ENCODE results near the gene STK11.
A peak's percentile ranks its signal among the peaks of the same experiment; 100 is the strongest.

Gene STK11

DNA sequence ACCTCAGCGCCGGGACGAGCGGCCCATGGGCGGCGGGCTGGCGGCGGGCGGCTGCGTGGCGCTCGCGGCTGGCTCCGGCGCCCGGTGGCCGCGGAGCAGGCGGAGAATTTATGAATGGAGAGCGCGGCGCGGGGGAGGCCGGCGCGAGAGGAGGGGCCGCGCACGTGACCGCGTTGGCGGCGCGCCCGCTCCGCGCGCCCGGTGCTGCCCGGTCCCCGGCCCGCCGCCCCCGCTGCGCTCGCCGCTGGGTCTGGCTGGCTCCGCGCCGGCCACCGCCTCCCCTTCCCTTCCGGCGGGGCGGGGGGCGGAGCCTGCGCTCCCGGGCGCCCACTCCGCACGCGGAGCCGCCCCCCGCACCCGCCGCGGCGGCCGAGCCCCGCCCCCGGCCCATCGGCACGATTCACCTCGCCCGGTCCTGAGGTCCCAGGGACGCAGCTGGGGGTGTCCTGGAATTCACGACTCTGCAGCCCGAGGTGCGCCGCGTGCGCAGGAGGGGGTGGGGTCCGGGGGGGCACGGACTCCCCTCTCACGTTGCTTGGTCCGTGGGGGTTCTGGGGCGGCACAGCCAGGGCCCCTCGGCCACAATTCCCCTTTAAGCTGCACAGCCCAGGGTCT is 32.3 kb downstream of the STK11 start, which contains the start of gene CBARP:
CBARP (minus strand) TSS at position 252 of the 615 bp plus-strand sequence. CDS start 1,905 bp downstream, outside the sequence.
- TF ChIP-seq, protein P1, sequence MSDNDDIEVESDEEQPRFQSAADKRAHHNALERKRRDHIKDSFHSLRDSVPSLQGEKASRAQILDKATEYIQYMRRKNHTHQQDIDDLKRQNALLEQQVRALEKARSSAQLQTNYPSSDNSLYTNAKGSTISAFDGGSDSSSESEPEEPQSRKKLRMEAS (IDR thresholded peaks at IDR 0.05; ENCODE audit: low read depth, low read length): no peak
- TF ChIP-seq, protein P2, sequence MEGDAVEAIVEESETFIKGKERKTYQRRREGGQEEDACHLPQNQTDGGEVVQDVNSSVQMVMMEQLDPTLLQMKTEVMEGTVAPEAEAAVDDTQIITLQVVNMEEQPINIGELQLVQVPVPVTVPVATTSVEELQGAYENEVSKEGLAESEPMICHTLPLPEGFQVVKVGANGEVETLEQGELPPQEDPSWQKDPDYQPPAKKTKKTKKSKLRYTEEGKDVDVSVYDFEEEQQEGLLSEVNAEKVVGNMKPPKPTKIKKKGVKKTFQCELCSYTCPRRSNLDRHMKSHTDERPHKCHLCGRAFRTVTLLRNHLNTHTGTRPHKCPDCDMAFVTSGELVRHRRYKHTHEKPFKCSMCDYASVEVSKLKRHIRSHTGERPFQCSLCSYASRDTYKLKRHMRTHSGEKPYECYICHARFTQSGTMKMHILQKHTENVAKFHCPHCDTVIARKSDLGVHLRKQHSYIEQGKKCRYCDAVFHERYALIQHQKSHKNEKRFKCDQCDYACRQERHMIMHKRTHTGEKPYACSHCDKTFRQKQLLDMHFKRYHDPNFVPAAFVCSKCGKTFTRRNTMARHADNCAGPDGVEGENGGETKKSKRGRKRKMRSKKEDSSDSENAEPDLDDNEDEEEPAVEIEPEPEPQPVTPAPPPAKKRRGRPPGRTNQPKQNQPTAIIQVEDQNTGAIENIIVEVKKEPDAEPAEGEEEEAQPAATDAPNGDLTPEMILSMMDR (IDR thresholded peaks at IDR 0.05; ENCODE audit: low read depth, low read length): no peak
- TF ChIP-seq POLR2A (IDR thresholded peaks at IDR 0.05; ENCODE audit: extremely low read depth, insufficient read length) (no peak), MYC (IDR thresholded peaks at IDR 0.05; ENCODE audit: low read depth, low read length) (no peak)
- H3K4me3 ChIP-seq (ENCODE audit: low read depth, low read length): no peak within 1 kb of the TSS
- DNase-seq (ENCODE audit: low read depth): no peak

DNA sequence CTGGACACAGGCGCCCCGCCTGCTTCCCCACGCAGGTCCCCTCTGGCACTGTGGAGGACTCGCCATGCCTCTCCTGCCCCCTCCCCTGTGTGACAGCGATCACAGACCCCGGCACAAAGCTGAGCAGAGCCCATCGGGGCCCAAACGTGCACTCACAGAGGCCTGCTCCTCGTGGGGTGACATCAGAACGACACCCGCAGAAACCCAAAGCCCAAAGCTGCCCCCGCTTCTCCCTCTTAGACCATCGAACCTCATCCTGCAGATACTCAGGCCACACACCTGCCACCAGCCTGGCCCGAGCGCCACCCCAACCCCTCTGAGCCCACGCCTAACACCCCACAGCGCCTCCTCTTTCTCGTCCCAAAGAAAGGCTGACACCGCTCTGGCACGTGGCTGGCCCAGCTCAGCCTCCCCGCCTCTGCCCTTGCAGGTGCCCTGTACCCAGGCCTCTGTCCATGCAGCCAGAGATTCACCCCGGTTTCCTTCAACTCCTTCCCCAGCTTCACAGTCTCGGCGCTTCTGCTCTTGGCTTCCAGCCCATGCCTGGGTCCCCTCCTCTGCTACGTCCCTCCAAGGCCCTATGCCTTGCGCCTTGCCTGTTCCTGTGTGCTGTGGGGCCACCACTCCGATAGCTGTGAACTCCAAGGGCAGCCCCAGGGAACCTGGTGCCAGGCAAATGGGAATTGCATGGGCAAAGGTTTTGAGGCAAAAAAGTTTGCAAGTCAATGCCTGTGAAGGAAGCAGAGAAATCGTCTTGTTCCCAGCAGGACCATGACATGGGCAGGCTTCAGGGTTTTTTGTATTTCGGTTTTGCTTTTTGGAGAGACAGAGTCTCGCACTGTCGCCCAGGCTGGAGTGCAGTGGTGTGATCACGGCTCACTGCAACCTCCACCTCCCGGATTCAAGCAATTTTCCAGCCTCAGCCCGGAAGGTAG is 33.1 kb downstream of the STK11 start:
- no peak overlapping the region for H3K4me3 ChIP-seq (ENCODE audit: low read depth, low read length)
- no peak for DNase-seq (ENCODE audit: low read depth)
- TF ChIP-seq, protein P2 (IDR thresholded peaks at IDR 0.05; ENCODE audit: low read depth, low read length): no peak
- no peak for TF ChIP-seq POLR2A (IDR thresholded peaks at IDR 0.05; ENCODE audit: extremely low read depth, insufficient read length)
- TF ChIP-seq MYC (IDR thresholded peaks at IDR 0.05; ENCODE audit: low read depth, low read length): no peak
- TF ChIP-seq, protein P1 (IDR thresholded peaks at IDR 0.05; ENCODE audit: low read depth, low read length): no peak

DNA sequence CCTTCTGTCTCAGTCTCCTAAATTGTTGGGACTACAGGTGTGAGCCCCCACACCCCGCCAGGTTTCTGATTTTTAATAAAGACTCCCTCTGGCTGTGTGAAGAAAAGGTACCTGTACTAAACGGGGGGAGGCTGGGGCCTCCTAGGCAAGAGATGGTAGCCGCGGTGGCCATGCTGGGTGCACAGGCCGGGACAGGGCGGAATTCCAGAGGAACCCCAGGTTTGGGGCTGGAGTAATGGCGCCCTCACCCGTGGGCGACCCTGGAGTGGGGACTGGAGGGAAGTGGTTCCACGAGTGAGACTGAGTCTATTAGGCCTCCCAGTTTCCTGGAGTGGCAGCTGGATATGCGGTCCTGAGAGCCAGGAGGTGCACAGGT is 33.8 kb downstream of the STK11 start:
- no peak for DNase-seq (ENCODE audit: low read depth)
- H3K4me3 ChIP-seq (ENCODE audit: low read depth, low read length): no peak overlapping the region

DNA sequence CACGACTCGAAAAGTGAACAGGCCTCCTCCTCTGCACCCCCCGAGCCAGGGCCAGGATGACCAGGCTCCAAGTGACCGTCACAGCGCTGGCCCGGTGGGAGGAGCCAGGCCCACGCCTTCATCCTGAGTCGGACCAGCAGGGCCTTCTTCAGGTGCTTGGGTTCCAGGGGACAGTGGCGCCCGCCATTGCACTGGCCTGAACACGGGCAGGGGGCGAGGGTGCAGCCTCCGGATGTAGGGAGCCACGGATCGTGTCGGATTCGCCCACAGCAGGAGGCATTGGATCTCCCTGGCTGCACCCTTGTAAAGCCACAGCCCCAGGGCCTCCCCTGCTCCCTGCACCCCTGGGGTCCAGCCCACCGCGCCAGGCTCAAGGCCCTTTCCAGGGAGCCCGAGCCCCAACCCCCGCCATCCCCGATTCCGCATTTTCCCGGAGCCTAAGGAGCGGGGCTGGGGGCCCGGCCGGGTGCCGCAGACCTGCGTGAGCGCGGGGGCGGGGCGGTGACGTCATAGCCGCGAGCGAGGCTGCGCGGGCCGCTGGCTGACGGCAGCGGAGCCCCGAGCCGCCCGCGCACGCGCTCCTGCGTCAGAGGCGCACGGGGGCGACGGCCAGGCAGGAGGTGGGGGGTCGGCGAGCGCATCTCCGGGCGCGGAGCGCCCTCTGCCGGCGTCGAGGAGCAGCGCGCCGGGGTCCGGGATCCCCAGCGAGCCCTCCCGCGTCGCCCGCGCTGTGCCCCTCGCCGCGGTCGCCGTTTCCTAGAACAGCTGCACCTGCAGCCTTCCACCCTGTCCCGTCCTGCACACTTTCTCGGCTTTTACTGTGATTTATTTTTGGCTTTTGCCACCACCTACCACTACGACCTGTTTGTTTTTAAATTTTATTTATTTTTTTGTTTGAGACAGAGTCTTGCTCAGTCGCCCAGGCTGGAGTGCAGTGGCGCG is 34.5 kb downstream of the STK11 start:
- peak; percentile 75 for TF ChIP-seq MYC (IDR thresholded peaks at IDR 0.05; ENCODE audit: low read depth, low read length)
- TF ChIP-seq, protein P1 (IDR thresholded peaks at IDR 0.05; ENCODE audit: low read depth, low read length): no peak
- TF ChIP-seq, protein P2 (IDR thresholded peaks at IDR 0.05; ENCODE audit: low read depth, low read length): peak; percentile 24

More for the DNA sequence above, 33.8 kb downstream of the STK11 start:
- TF ChIP-seq, protein P1 (IDR thresholded peaks at IDR 0.05; ENCODE audit: low read depth, low read length): no peak
- TF ChIP-seq, protein P2 (IDR thresholded peaks at IDR 0.05; ENCODE audit: low read depth, low read length): no peak
- TF ChIP-seq POLR2A (IDR thresholded peaks at IDR 0.05; ENCODE audit: extremely low read depth, insufficient read length) (no peak), MYC (IDR thresholded peaks at IDR 0.05; ENCODE audit: low read depth, low read length) (no peak)

DNA sequence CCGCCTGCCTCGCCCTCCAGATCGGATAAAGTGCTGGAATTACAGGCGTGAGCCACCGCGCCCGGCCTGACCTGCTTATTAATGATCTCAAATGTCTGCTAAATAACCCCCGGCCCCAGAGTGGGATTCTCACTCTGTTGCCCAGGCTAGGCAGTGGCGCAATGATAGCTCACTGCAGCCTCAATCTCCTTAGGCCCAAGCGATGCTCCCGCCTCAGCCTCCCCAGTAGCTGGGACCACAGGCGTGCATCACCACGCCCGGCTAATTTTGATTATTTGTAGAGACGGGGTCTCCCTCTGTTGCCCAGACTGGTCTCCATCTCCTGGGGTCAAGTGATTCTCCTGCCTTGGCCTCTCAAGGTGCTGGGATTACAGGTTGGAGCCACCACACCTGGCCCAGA is 35.3 kb downstream of the STK11 start:
- TF ChIP-seq POLR2A (IDR thresholded peaks at IDR 0.05; ENCODE audit: extremely low read depth, insufficient read length) (no peak), MYC (IDR thresholded peaks at IDR 0.05; ENCODE audit: low read depth, low read length) (no peak)
- TF ChIP-seq, protein P1 (IDR thresholded peaks at IDR 0.05; ENCODE audit: low read depth, low read length): no peak
- TF ChIP-seq, protein P2 (IDR thresholded peaks at IDR 0.05; ENCODE audit: low read depth, low read length): no peak
- H3K4me3 ChIP-seq (ENCODE audit: low read depth, low read length): no peak overlapping the region
- DNase-seq (ENCODE audit: low read depth): no peak

More for the DNA sequence above, 34.5 kb downstream of the STK11 start:
- H3K4me3 ChIP-seq (ENCODE audit: low read depth, low read length): peak overlapping the region; percentile 28
- peak; percentile 85 for DNase-seq (ENCODE audit: low read depth)

Data from NB4 (cell line).